GM18870 (cell line): ENCODE data around the gene A4GALT.

ENCODE experiments used
- ATAC-seq: cut with Tn5 transposase; IDR thresholded peaks from one replicate; pipeline ENCODE4 v1.9.1; 2021; ENCODE audit warnings: moderate library complexity; ENCODE audit not compliant: unreplicated experiment

A4GALT gene

DNA sequence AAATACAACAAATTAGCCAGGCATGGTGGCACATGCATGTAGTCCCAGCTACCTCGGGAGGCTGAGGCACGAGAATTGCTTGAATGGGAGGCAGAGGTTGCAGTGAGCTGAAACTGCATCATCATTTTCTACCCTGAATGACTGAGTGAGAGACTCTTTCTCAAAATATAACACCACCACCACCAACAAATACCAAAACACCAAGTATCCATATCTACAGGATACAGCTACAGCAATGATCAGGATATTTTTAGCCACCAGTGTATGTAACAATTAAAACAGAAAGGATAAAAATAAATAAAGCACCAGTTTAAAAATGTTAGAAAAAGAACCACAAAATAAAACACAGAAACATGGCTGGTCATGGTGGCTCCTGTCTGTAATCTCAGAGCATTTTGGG lies 13.2 kb downstream of the A4GALT start:
- ATAC-seq, result no peak

DNA sequence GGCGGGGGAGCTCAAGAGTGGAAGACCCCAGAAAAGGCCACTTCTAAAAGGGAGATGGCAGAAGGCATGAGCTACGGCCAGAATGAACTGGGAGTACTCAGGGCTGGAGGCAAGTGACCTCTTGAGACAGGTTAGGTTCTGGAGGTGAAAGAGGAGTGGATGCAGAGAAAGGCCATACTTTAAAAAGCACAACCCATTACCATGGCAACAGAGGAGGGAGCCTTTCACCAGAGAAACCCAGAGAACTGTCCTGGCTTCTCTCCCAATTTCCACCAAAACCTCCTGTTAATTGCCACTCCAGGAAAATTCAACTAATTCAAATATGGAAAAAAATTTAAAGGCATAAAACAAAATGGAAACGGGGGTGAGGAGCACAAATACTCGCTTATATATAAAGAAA lies 15.8 kb downstream of the A4GALT start:
- no peak for ATAC-seq

DNA sequence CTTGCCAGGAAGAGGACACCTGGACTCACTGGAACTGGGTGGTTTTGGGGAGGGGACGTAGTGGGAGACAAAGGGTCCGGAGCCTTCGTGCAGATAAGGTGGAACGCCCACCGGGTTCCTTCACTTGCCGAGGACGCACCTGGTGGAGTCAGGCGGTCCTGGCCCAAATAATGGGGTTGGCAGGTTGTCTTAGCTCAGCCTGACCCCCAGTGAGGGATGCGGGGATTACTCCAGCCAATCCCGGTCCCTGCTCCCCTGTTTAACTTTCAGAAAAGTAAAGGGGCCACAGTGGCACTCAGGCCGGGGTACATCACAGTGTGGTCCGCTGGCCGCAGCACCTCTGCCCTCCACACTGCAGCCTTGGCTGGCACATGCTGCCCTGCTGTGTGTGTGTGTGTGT lies 18.0 kb downstream of the A4GALT start:
- no peak for ATAC-seq

DNA sequence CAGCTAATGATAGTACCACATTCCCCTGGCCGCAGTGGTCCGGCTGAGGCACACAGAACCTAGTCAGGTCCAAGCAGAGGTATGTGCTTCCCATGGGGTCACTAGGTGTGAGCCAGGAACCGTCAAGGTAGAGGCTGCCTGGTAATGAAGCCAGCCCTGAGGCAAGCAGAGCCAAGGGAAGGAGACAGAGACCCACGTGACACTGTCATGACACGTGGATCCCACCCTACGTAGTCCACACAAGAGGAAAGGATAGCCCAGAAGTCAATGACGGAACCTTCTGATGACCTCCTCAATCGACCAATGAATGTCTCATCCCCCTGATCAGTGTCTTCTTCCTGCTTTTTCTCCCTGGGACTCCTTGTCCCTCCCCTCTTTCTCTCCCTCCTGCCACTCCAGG lies 19.0 kb downstream of the A4GALT start:
- ATAC-seq, result no peak

- ATAC-seq, result no peak
These were observed 19.8 kb downstream of the A4GALT start for GRCh38 chr22:42700901-42701300.

DNA sequence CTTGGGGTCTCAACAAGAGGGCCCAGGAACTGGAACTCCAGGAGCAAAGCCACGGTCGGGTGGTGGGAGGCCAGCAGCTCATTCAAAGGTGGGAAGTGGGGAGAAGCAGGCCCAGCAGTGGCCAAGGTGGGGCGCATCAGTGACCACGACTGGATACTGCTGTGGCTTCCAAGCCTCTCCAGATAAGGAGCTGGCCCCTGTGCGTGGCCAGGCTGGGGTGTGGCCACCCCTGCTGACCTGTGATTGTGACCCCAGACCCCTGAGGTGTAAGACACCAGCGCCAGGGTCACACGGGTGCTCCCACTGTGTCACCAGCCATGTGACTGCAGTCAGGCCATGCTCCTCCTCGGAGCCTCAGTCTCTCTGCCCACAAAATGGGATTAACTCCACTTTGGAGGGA lies 20.3 kb downstream of the A4GALT start:
- ATAC-seq, result no peak

DNA sequence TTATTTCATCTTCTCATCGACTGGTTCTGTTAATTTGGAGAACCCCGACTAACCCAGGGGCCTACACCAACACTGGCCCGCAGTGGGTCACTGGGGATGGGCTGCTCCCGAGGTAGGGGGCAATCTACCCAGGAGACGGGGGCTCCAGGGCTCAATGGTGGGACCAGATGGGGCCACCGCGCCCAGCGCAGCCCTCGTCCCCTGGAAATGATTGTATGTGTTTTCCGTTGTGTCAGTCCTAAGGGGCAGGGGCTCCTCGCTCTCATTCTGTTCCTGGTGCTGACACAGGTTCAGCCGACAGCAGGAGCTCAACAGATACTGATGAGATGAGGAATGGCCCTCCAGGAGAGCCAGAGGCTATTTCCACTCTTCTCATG lies 20.7 kb downstream of the A4GALT start:
- ATAC-seq, result no peak

GRCh38 chr22:42699281-42699975 lies 21.2 kb downstream of the A4GALT start:
- no peak for ATAC-seq

DNA sequence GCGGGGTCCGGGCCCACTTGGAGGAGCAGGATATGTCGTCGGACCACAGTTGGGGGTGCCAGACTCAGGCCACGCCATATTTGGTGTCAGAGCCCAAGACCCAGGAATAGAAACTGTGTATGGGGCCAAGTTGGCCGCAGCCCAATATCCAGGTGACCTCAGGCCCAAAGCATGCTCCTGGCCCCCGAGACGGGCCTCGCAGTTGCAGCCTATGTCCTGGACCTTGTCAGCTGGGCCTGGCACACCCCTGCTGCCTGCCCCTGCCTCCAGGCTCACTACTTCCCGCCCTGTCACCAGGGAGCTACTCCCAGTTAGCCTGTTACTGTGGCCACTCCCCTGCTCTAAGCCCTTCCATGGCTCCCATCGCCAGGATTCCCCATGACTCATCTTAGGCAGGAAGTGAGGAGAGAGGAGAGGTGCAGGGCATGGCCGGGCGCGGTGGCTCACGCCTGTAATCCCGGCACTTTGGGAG lies 23.1 kb downstream of the A4GALT start:
- no peak for ATAC-seq

GRCh38 chr22:42696331-42696967 lies 24.2 kb downstream of the A4GALT start:
- ATAC-seq, result no peak

DNA sequence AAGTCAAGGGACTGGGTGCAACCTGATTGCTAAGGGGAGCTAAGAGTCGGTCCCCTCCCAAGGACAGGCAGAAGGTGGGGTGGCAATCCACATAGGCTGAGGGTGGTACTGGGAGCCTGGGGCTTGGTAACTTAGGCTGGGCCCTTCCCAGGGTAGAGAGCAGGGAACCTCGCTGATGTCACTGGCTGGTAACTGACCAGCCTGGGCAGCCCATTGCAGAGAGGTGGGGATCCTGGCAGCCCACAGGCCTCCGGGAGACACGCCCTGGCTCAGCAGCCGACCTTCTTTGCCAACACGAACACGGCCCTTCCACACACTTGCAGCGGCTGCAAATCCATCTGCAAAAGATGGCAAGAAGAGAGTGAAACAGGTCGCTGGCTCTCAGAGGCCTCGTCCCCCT lies 25.4 kb downstream of the A4GALT start:
- ATAC-seq, result no peak

GRCh38 chr22:42693763-42694683 lies 26.6 kb downstream of the A4GALT start:
- ATAC-seq, result no peak

- no peak for ATAC-seq
These were observed 27.5 kb downstream of the A4GALT start for GRCh38 chr22:42693055-42693762.

GRCh38 chr22:42692239-42693054 lies 28.2 kb downstream of the A4GALT start:
- no peak for ATAC-seq

GRCh38 chr22:42691440-42691839 lies 29.2 kb downstream of the A4GALT start:
- no peak for ATAC-seq

DNA sequence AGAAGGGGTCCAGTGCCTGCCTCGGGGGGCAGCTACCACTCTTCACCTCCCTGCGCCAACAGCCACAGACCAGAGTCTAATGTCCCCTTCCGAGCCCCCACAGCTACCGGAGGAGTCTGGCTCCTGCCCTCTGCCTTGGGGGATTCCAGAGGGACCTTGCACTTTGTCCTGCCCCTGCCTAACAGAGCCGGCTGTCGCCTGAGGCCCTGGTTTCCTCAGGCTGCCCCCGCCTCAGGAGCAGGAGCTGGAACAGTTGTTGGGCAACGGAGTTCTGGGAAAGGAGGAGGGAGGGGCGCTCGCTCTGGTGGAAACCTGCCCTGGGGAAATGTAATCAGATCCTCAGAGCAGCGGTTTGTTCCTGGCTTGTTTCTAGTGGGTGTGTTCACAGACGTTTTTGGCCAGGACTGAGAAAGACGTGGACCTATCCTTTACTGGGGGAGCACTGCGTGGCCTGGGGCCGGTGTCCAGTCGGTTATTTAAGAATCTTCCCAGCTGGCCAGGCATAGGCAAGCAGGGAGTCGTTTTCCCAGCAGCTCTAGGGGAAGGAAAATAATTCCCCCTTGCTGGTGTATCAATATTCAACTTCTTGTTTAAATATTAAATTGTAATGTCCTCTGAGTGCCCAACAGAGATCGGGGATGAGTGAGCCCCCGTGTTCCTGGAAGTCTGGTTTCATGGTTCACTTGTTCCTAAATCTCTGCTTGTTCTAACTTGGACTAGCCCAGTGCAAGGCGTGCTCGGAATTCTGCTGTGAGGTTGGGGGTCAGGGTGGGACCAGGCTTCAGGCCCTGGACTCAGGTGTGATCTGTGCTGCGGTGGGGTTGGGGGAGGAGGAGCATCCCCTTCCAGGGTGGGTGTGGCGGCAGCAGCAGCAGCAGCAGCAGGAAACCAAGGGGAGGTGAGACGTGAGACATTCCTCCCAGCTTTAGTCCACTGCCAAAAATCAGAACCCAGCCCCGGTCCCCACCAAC lies 32.1 kb downstream of the A4GALT start:
- no peak for ATAC-seq

- ATAC-seq, result no peak
These were observed 33.7 kb downstream of the A4GALT start for GRCh38 chr22:42686756-42687491.

DNA sequence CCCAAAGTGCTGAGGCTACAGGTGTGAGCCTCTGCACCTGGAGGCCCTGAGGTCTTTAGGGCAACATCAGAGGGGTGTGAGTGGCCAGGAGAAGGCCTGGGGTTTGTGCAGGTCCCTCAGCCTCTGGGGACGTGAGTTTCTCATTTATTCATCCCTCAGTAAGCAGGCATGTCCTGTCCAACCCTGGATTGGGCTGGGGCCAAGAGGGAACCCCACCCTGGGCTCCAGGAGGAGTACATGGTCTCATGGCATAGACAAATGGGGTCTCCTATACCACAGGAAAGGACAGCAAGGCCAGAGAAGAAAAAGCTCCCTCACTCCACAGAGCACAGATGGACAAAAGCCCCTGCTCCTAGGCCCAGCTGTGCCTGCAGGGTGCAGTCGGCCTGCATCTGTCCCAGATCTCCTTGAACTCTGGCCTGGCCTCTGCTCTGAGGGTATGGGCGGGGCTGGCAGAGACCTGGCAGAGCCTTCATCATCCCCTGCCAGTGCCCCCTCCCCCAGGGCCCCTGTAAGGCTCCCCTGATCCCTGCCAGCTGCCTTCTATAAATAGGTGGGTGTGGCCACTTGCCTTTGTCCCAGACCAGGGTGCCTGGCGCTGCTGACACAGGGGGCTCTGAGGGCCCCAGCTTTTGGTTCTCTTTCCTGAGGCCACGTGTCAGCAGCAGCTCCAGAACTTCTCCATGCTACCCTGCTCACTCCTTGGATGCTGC lies 34.6 kb downstream of the A4GALT start:
- no peak for ATAC-seq
